DND-41 (cell line): Measurements from ENCODE around the gene BSG.

ENCODE experiments used
- ATAC-seq: fragments of 200-7000 bp; cut with Tn5 transposase; 3 replicates; pipeline ENCODE4 v1.9.1; 2021; ENCODE audit warnings: low read depth; ENCODE audit not compliant: insufficient read depth
- DNase-seq: peaks from one replicate; pipeline ENCODE4 v3.0.0-alpha.2; 2020
- H2AFZ ChIP-seq: 2 replicates; pipeline ENCODE4 v1.6.0; 2012; ENCODE audit warnings: low read depth, low read length
- H3K27ac ChIP-seq: 2 replicates; pipeline ENCODE4 v1.5.1; 2012; ENCODE audit warnings: low read length, inconsistent platforms
- H3K27me3 ChIP-seq: fragments of 200-600 bp; sonication (generic); 2 replicates; pipeline ENCODE4 v1.6.0; 2012; ENCODE audit warnings: low read length, mild to moderate bottlenecking, inconsistent platforms; ENCODE audit not compliant: insufficient read depth, poor library complexity
- H3K36me3 ChIP-seq: 2 replicates; pipeline ENCODE4 v1.5.1; 2012; ENCODE audit warnings: low read length, inconsistent platforms; ENCODE audit not compliant: insufficient read depth
- H3K4me1 ChIP-seq: 2 replicates; pipeline ENCODE4 v1.5.1; 2012; ENCODE audit warnings: mild to moderate bottlenecking, low read length; ENCODE audit not compliant: insufficient read depth
- H3K4me2 ChIP-seq: 2 replicates; pipeline ENCODE4 v1.6.0; 2012; ENCODE audit warnings: mild to moderate bottlenecking, moderate library complexity, low read length, inconsistent platforms; ENCODE audit not compliant: insufficient read depth
- H3K4me3 ChIP-seq, 2 experiments: fragments of 200-600 bp in 1 of 2; shearing (Covaris generic) in 1 of 2; 2 replicates each; pipeline ENCODE4 v1.5.1; 2012 to 2016; ENCODE audit warnings: inconsistent platforms in 2 of 2, low read length in 2 of 2, mild to moderate bottlenecking in 2 of 2, low read depth in 1 of 2, moderate library complexity in 1 of 2
- H3K79me2 ChIP-seq: 2 replicates; pipeline ENCODE4 v1.6.0; 2012; ENCODE audit warnings: low read length, inconsistent platforms; ENCODE audit not compliant: insufficient read depth
- H3K9ac ChIP-seq: 2 replicates; pipeline ENCODE4 v1.6.0; 2012; ENCODE audit warnings: low read depth, mild to moderate bottlenecking, inconsistent platforms, low read length, moderate library complexity
- H3K9me3 ChIP-seq: 2 replicates; pipeline ENCODE4 v1.5.1; 2012; ENCODE audit warnings: low read length, moderate library complexity, mild to moderate bottlenecking, inconsistent platforms; ENCODE audit not compliant: insufficient read depth, severe bottlenecking
- H4K20me1 ChIP-seq: 2 replicates; pipeline ENCODE4 v1.6.0; 2012; ENCODE audit warnings: low read length; ENCODE audit not compliant: insufficient read depth
- CTCF ChIP-seq: IDR thresholded peaks from 2 replicates; pipeline ENCODE4 v1.5.1; 2012; ENCODE audit warnings: borderline replicate concordance, low read length, moderate library complexity, mild to moderate bottlenecking; ENCODE audit not compliant: poor library complexity, severe bottlenecking; ENCODE audit errors: extremely low read depth
- EZH2 ChIP-seq: IDR thresholded peaks from 3 replicates; pipeline ENCODE4 v1.6.1; 2012; ENCODE audit warnings: borderline replicate concordance, low read depth, mild to moderate bottlenecking, moderate library complexity, low read length, inconsistent platforms; ENCODE audit not compliant: severe bottlenecking

The BSG gene

GRCh38 chr19:560121-560520, 12.3 kb upstream of the BSG start:
- ATAC-seq = no peak
- no peaks in the 10 kb centered on the region for H3K4me1 ChIP-seq
- H3K27me3 ChIP-seq = no peaks in the 10 kb centered on the region
- H3K79me2 ChIP-seq = no peaks in the 10 kb centered on the region
- peaks cover 9% of the 10 kb centered on the region; the same call in 1 of the 2 replicates for H3K36me3 ChIP-seq
- no peak overlapping the region for H2AFZ ChIP-seq
- no peaks in the 10 kb centered on the region for H3K9me3 ChIP-seq
- no peak for TF ChIP-seq CTCF
- H3K4me3 ChIP-seq = no peak overlapping the region
- no peak overlapping the region for H3K9ac ChIP-seq
- DNase-seq = no peak
- H3K27ac ChIP-seq = no peak overlapping the region
- H4K20me1 ChIP-seq = no peaks in the 10 kb centered on the region
- H3K4me2 ChIP-seq = no peak overlapping the region

DNA sequence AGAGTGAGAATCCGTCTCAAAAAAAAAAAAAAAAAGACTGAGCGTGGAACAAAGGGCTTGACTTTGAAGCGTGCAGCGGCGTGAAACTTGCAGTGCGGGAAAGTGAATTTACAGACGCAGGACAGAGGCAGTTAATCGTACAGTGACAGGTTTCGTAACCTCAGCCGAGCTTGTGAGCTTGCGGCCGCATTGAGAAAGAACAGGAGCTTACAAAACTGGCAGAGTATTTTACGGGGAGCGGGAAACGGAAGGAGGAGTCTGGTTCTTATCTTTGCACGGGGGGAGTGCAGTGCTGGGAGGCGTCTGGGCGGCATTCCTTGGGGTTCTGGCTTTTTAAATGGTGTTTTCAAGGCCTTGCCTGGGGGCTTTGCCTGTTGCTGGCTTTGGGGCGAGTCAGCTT, 6.0 kb upstream of the BSG start:
- Histone ChIP-seq H3K27me3 (no peaks in the 10 kb centered on the region), H3K27ac (no peak overlapping the region), H3K9ac (no peak overlapping the region), H3K4me3 (no peak overlapping the region), H4K20me1 (no peaks in the 10 kb centered on the region), H3K36me3 (peaks cover 19% of the 10 kb centered on the region; the same call in 1 of the 2 replicates), H3K4me2 (no peak overlapping the region), H2AFZ (no peak overlapping the region), H3K9me3 (no peaks in the 10 kb centered on the region), H3K79me2 (no peaks in the 10 kb centered on the region), H3K4me1 (0 out of 2 replicates have a peak, but pooled peaks cover 5% of the 10 kb centered on the region)
- DNase-seq (no peak), ATAC-seq (no peak)
- no peak for TF ChIP-seq EZH2
- no peak for TF ChIP-seq CTCF

GRCh38 chr19:566844-567243, 5.6 kb upstream of the BSG start:
- Histone ChIP-seq H2AFZ (no peak overlapping the region), H3K36me3 (peaks cover 19% of the 10 kb centered on the region; the same call in 1 of the 2 replicates), H3K4me2 (no peak overlapping the region), H3K9me3 (no peaks in the 10 kb centered on the region), H3K4me3 (no peak overlapping the region), H3K4me1 (0 out of 2 replicates have a peak, but pooled peaks cover 5% of the 10 kb centered on the region), H3K9ac (no peak overlapping the region), H3K27ac (no peak overlapping the region), H3K79me2 (no peaks in the 10 kb centered on the region), H4K20me1 (no peaks in the 10 kb centered on the region), H3K27me3 (no peaks in the 10 kb centered on the region)
- DNase-seq (no peak), ATAC-seq (no peak)
- no peak for TF ChIP-seq EZH2
- no peak for TF ChIP-seq CTCF
